ENCODE data around the gene CDSN.
"Not testable (repeated sequence)": the region's sequence is repeated elsewhere in the genome, so short reads cannot be mapped to it uniquely, and the experiment has no call there.

Gene CDSN

GRCh38 chr6:31120151-31120915, at the start of gene CDSN:
Gene CDSN (minus strand): TSS chr6:31120446. CDS start chr6:31120419, 27 bp downstream.
- no peak for DNase-seq

GRCh38 chr6:31169123-31169857, 49.0 kb upstream of the CDSN start:
- no peak for DNase-seq

GRCh38 chr6:31168606-31169005, 48.4 kb upstream of the CDSN start:
- no peak for DNase-seq

- DNase-seq: no peak
These were observed 45.7 kb upstream of the CDSN start for GRCh38 chr6:31165986-31166385.

- not testable (repeated sequence) for DNase-seq
These were observed 45.0 kb upstream of the CDSN start for GRCh38 chr6:31165064-31165832.

GRCh38 chr6:31164475-31165063, 44.3 kb upstream of the CDSN start:
- not testable (repeated sequence) for DNase-seq

- DNase-seq: no peak
These were observed 43.7 kb upstream of the CDSN start for GRCh38 chr6:31163922-31164321.

GRCh38 chr6:31162463-31163165, 42.4 kb upstream of the CDSN start:
- DNase-seq: no peak

GRCh38 chr6:31161216-31162126, 41.2 kb upstream of the CDSN start:
- DNase-seq: no peak

GRCh38 chr6:31158863-31159855, 38.9 kb upstream of the CDSN start:
- peak; percentile 53 for DNase-seq

GRCh38 chr6:31158140-31158862, 38.1 kb upstream of the CDSN start, which contains the start of gene TCF19:
Gene TCF19 (plus strand): TSS chr6:31158589. CDS start chr6:31159470, 881 bp downstream.
- peak; percentile 99 for DNase-seq

- no peak for DNase-seq
These were observed 37.4 kb upstream of the CDSN start, which contains the start of gene CCHCR1 for GRCh38 chr6:31157513-31158139. Gene CCHCR1 (minus strand): TSS chr6:31157802. CDS start chr6:31157600, 202 bp downstream.

GRCh38 chr6:31156641-31157040, 36.4 kb upstream of the CDSN start:
- DNase-seq: no peak

- no peak for DNase-seq
These were observed 34.2 kb upstream of the CDSN start for GRCh38 chr6:31154436-31154835.

GRCh38 chr6:31152781-31153180, 32.5 kb upstream of the CDSN start:
- no peak for DNase-seq

GRCh38 chr6:31149827-31150447, 29.7 kb upstream of the CDSN start:
- DNase-seq: no peak

GRCh38 chr6:31145386-31145785, 25.1 kb upstream of the CDSN start:
- DNase-seq: no peak

- DNase-seq: no peak
These were observed 24.7 kb upstream of the CDSN start for GRCh38 chr6:31144970-31145340.
